CD4-positive, alpha-beta T cell treated with Interferon alpha-2 for 1 hour (primary cell): ENCODE data around the gene HTR7.

Source experiments
- DNase-seq, 2 donors: peaks; one replicate each; pipeline ENCODE4 v3.0.0-alpha.2; 2020 to 2022

HTR7 gene

DNA sequence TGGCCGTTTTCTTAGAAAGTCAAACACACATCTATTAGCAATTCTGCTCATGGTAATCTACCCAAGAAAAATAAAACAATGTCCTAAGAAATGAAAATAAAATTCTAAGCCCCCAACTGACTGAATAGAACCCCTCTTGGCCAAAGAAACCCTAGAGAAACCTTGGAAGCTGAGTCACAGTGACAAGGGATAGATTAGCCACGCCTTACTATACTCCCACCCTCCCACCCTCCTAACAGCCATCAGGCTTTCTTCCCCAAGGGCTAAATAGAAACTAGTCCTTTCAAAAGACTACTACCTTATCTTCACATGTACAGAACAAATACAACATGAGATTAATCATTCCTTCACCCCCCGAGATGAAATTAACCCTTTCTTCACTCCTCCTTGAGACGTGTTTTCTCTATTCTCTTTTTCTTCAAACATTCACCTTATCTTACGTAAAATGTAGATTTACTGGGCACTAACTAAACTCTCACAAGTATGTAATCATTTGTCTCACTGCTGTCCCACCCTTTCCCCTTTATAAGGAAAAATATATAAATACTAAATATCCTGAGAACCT, 57.5 kb downstream of the HTR7 start:
- no peak for DNase-seq

DNA sequence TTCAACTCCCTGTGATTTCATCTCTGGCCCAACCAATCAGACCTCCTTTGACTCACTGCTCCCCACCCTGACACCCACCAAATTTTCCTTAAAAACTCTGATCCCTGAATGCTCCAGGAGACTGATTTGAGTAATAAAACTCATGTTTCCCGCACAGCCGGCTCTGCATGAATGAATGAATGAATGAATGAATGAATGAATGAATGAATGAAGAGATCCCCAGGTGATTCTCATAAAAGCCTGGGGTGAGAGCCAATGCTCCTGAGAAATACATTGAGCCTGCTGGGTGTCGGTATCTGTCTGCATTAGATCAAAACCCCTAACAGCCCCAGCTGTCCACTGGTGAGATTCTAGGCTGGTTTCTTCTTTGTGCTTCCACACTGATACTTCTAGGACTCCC, 58.7 kb downstream of the HTR7 start:
- no peak for DNase-seq

DNA sequence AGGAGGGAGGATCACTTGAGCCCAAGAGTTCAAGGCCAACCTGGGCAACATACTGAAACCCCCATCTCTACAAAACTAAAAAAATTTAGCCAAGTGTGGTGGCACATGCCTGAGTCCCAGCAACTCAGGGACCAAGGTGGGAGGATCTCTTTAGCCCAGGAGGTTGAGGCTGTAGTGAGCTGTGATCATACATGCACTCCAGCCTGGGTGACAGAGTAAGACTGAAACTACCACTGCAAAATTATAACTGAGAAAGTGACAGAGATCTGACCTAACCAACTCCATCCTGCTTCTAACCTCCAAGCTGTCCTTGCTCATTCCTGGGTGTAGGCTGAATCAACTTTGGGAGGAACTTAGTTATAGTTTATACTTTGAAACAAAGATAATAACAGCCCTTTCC, 59.4 kb downstream of the HTR7 start:
- DNase-seq = no peak

GRCh38 chr10:90790422-90790821, 67.4 kb downstream of the HTR7 start:
- DNase-seq = no peak

GRCh38 chr10:90788968-90789367, 68.9 kb downstream of the HTR7 start:
- DNase-seq = no peak

DNA sequence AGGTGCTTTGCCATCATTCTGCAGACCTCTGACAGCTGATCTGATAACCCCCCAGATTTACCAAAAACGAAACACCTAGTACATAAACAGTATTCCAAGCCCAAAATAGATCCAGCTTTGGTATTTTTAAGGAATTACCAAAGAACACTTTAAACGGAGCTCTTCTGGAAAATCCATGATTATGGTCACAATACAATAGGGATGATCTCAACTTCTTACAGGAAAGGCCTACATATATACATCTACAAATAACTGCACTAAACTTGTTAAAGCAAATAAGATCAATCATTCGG, 69.7 kb downstream of the HTR7 start:
- no peak for DNase-seq

DNA sequence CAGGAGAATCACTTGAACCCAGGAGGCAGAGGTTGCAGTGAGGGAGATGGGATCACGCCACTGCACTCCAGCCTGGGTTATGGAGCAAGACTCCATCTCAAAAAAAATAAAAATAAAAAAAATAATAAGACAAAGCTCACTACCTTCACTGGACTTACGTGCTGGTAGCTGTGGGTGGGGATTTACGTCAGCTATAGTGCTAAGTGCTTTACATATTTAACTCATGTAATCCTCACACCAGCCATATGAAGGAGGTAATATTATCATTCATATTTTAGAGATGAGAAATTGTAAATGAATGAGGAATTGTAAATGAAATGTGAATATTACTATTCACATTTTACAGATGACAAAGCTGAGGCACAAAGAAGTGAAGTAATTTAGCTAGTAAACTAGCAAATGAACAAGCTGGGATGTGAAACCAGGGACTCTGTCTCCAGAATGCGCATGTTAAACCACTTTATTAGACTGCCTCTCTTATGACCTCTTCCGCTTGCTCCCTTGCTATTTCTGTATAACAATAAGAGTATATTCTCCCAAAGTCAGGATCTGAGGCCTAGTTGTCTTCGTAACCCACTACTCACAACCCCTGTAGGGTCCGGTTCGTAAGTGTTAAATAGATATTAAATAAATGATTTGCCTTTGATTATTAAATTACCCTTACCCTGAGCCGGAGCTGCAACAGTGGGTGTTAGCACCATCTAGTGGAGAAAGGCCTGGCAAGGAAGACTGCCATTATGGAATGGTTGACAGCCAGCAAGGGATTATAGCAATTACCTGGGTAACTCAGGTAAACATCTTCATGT, 70.2 kb downstream of the HTR7 start:
- DNase-seq = peak in 1 of 2 donors; percentile 33

GRCh38 chr10:90785782-90786181, 72.1 kb downstream of the HTR7 start:
- DNase-seq = no peak

DNA sequence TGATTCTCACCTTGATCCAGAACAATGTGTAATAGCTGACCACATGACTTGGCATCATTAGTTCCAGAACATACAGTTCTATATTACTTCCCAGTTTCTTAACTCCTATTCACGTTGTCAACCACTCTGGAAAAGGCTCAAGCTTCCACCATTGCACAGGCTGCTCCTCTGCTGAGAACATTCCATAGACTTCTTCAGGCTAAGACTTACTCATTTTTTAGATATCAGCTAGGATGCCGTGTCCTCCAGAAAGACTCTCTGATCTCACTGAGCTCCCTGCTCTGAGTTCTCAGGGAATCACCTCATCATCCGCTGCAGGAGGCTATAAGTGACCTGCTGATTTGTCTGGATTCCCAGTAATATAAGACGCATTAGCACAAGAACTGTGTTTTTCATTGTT, 73.1 kb downstream of the HTR7 start:
- no peak for DNase-seq

DNA sequence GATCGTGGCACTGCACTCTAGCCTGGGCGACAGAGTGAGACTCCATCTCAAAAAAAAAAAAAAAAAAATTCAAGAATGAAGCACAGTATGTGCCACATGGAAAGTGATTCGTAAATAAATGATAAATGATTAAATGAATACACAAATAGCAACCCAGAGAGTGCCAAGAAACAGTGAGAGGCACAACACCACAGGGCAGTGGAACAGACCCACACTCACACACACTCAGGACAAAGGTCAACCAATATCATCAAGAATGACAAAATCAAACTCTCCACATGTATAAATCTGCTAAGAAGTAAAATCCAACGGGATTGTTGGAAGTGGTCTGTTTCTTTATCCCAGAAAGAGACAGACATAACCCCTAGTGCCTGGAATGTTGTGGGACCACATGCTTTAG, 77.4 kb downstream of the HTR7 start:
- DNase-seq = no peak

DNA sequence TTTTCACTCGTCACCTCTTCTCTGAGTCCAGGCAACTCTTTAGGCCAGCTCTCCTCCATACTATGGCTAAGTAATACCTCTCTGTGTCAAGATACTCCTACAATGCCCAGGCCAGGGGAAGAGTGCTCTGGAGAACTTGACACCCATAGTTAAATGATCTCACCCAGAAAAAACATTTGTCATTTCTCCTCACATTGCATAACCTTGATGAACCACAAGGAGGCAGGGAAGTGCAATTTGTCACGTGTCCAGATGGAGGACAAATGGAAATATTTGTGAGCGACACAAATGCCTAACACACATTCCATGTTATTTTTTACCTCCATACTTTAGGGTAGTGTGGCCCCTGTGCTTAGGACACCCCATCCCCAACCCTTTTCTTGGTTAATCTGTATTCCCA, 78.3 kb downstream of the HTR7 start:
- DNase-seq = no peak

GRCh38 chr10:90777621-90778020, 80.2 kb downstream of the HTR7 start:
- DNase-seq = no peak

GRCh38 chr10:90775351-90776028, 82.3 kb downstream of the HTR7 start:
- DNase-seq = no peak

GRCh38 chr10:90769946-90770841, 87.6 kb downstream of the HTR7 start:
- DNase-seq = no peak

- DNase-seq = peak; percentile 45 to 47
Observed at GRCh38 chr10:90751107-90751997, 106.5 kb downstream of the HTR7 start.

GRCh38 chr10:90746829-90747228, 111.0 kb downstream of the HTR7 start:
- DNase-seq = no peak

GRCh38 chr10:90745565-90745964, 112.3 kb downstream of the HTR7 start:
- DNase-seq = no peak

DNA sequence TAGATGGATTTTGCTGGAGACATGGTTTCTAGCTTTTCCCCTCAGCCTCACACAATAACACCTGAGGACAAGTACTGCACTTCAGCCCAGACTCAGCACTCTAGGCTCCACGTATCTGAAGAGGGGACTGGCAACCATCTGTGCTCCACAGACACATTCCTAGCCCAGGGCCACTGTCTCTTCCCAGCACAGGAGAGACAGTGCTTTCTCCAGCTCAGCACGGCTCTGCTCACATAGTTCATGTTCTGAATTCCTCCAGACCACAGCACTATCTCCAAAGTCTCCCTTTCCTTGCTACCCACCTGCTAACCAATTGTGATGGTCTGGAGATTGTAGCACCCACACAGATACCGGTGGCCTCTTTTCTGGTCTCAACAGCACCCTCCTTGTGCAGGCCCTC, 114.5 kb downstream of the HTR7 start:
- DNase-seq = no peak

DNA sequence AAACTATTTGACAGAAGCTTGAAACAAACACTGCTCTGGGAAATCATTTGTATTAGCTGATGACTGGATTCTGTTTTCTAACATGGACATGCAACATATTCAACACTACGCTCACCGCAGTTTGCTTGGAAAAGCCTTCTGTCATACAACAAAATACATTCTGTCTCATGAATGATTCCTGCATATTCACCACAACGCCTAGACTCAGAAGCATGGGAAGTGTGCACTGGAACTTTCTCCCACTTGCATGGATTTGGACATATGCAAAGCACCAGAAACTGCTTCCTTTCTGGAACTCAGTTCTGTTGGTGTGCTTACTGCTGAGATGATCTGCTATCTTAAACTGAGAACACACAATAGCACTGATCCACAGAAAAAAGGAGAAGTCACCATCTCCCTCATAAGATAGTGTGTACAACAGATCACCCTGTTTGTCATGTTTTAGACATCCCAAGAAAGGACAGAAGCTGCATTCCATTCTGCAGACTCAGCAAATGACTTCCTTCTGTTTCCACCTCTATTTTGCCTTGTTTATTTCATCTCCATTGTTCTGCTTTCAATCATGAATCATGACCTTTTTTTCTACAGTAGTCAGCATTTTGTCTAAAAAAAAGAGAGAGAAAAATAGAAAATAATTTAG, 115.8 kb downstream of the HTR7 start:
- no peak for DNase-seq

DNA sequence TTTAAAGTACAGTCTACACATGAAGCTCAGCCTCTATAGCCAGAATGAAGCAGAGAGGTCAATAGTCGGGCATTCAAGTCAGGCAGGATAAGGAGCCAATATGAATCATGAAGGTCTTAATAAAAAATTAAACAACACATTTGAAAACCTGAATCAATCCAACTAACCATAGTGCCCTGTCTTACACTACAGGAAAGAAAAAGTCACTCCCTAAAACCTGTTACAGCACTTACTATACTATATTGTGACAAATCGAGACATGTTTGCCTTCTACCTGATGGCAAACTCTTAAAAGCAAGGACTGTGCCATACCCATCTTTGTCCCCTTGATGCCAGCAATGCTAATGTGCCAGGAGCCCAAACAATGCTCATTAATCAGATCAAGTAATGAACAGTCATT, 117.6 kb downstream of the HTR7 start:
- DNase-seq = no peak

GRCh38 chr10:90738885-90739284, 119.0 kb downstream of the HTR7 start:
- no peak for DNase-seq

GRCh38 chr10:90734415-90734814, 123.4 kb downstream of the HTR7 start:
- DNase-seq = no peak
